H1 (cell line): ENCODE results near the gene CCIN. TPM values are rescaled to one million over a fixed set of nuclear protein-coding genes. Genes with fewer than 3 reads are reported as not detected.

ENCODE experiments used
- ASH2L ChIP-seq: fragments of 200-600, 300-600 bp; sonication (generic); IDR thresholded peaks from one replicate; pipeline ENCODE4 v1.7.1; 2017; ENCODE audit warnings: low read length
- CHD7 ChIP-seq: fragments of 300-600 bp; sonication (generic); IDR thresholded peaks from 2 replicates; pipeline ENCODE4 v1.7.1; 2012; ENCODE audit warnings: low read length, moderate library complexity, mild to moderate bottlenecking, inconsistent platforms; ENCODE audit not compliant: insufficient replicate concordance
- MAX ChIP-seq: IDR thresholded peaks from 2 replicates; pipeline ENCODE4 v1.6.1; 2012; ENCODE audit warnings: inconsistent platforms
- SP4 ChIP-seq: IDR thresholded peaks from 2 replicates; pipeline ENCODE4 v1.6.1; 2012; ENCODE audit warnings: low read length, inconsistent platforms
- polyA plus RNA-seq, 7 experiments: library from polyadenylated mRNA; depleted of rRNA in 3 of 7; stranded (reverse) in 5 of 7; unstranded in 2 of 7; fragments of >200 nt in 5 of 7; fragments of 200-250 nt in 2 of 7; gene quantifications; 1 replicate in 5 of 7; 2 replicates in 1 of 7; 4 replicates in 1 of 7; pipeline versions ENCODE4 v1.2.1 to v1.2.3, GENCODE V29; 2011 to 2013; ENCODE audit warnings: missing spikeins in 2 of 7, mixed read lengths in 2 of 7
- total RNA-seq: library from RNA; stranded (reverse); fragmentation: NEBNext Ultra II Directional; extraction: Animal tissue kit (Norgen Biotek cat#: 25700); gene quantifications from 2 replicates; pipeline ENCODE4 v1.2.1, GENCODE V29; 2021

Gene CCIN
- total and polyA plus RNA-seq, 2 of the 8 experiments (the other 6 are each of a cell fraction or from before 2014, with no cell fraction given), result 0.19 to 0.21 TPM

GRCh38 chr9:36152741-36153438 is 16.3 kb upstream of the CCIN start (continued):
- TF ChIP-seq CHD7, result no peak
- no peak for TF ChIP-seq ASH2L
- no peak for TF ChIP-seq MAX
- no peak for TF ChIP-seq SP4
